ENCODE data around the gene GLCE. TPM values are rescaled to one million over a fixed set of nuclear protein-coding genes. Genes with fewer than 3 reads are reported as not detected.
"Not testable (repeated sequence)": the region's sequence is repeated elsewhere in the genome, so short reads cannot be mapped to it uniquely, and the experiment has no call there.

Gene GLCE
- total RNA-seq, 1 donor from 2014 or later: 23.8 TPM

- no peak for ATAC-seq
- Histone ChIP-seq H3K4me3 (no peak overlapping the region), H3K4me1 (no peaks in the 10 kb centered on the region), H3K27me3 (no peaks in the 10 kb centered on the region), H3K36me3 (no peaks in the 10 kb centered on the region), H3K9me3 (no peaks in the 10 kb centered on the region), H3K27ac (no peak overlapping the region)
- intact Hi-C loops (cut with DNase I): no loop called here
- no peak for TF ChIP-seq CTCF (IDR thresholded peaks at IDR 0.05)
- no peak for DNase-seq
Observed at GRCh38 chr15:69149803-69150202, 10.6 kb upstream of the GLCE start.

- intact Hi-C loops (cut with DNase I): no loop called here
- H3K4me3 ChIP-seq: no peak overlapping the region
- no peak overlapping the region for H3K27ac ChIP-seq
- no peak for TF ChIP-seq CTCF (IDR thresholded peaks at IDR 0.05)
- DNase-seq (no peak), ATAC-seq (no peak)
- no peaks in the 10 kb centered on the region for H3K27me3 ChIP-seq
- no peaks in the 10 kb centered on the region for H3K36me3 ChIP-seq
- H3K9me3 ChIP-seq: no peaks in the 10 kb centered on the region
- H3K4me1 ChIP-seq: no peaks in the 10 kb centered on the region
Observed at GRCh38 chr15:69150336-69150735, 10.1 kb upstream of the GLCE start.

GRCh38 chr15:69150841-69151240 is 9.6 kb upstream of the GLCE start:
- Histone ChIP-seq H3K27me3 (no peaks in the 10 kb centered on the region), H3K9me3 (no peaks in the 10 kb centered on the region), H3K27ac (no peak overlapping the region), H3K4me1 (no peaks in the 10 kb centered on the region), H3K36me3 (no peaks in the 10 kb centered on the region), H3K4me3 (no peak overlapping the region)
- ATAC-seq (no peak), DNase-seq (no peak)
- no peak for TF ChIP-seq CTCF (IDR thresholded peaks at IDR 0.05)
- intact Hi-C loops (cut with DNase I): no loop called here

- ATAC-seq: no peak
Observed at GRCh38 chr15:69153046-69153445, 7.4 kb upstream of the GLCE start.

GRCh38 chr15:69153587-69153986 is 6.8 kb upstream of the GLCE start:
- ATAC-seq; H3K9me3 ChIP-seq; H3K27ac ChIP-seq; H3K27me3 ChIP-seq; H3K36me3 ChIP-seq; H3K4me3 ChIP-seq; DNase-seq; H3K4me1 ChIP-seq; intact Hi-C loops (cut with DNase I): not testable (repeated sequence)

More at GRCh38 chr15:69153046-69153445, 7.4 kb upstream of the GLCE start:
- Histone ChIP-seq H3K4me1 (no peaks in the 10 kb centered on the region), H3K27me3 (no peaks in the 10 kb centered on the region), H3K27ac (no peak overlapping the region), H3K9me3 (no peaks in the 10 kb centered on the region), H3K4me3 (no peak overlapping the region), H3K36me3 (no peaks in the 10 kb centered on the region)
- intact Hi-C loops (cut with DNase I): no loop called here
- no peak for DNase-seq
- no peak for TF ChIP-seq CTCF (IDR thresholded peaks at IDR 0.05)

GRCh38 chr15:69154078-69154477 is 6.4 kb upstream of the GLCE start:
- no peak for DNase-seq
- Histone ChIP-seq H3K36me3 (no peaks in the 10 kb centered on the region), H3K9me3 (no peaks in the 10 kb centered on the region), H3K4me3 (no peak overlapping the region), H3K27me3 (no peaks in the 10 kb centered on the region), H3K4me1 (no peaks in the 10 kb centered on the region), H3K27ac (no peak overlapping the region)
- no peak for TF ChIP-seq CTCF (IDR thresholded peaks at IDR 0.05)
- intact Hi-C loops (cut with DNase I): no loop called here
- ATAC-seq: no peak
